Vagina (tissue), 2 donors: ENCODE data around the gene DNTTIP2. TPM values are rescaled to one million over a fixed set of nuclear protein-coding genes. Genes with fewer than 3 reads are reported as not detected.

Experiments
- DNase-seq, 2 donors: peaks; one replicate each; pipeline ENCODE4 v3.0.0-alpha.2; 2017; ENCODE audit errors: extremely low spot score in 2 of 2
- H3K27ac ChIP-seq: fragments of 200-600 bp; sonication (generic); one replicate; pipeline ENCODE4 v1.5.1; 2019
- H3K27me3 ChIP-seq: fragments of 200-600 bp; sonication (generic); one replicate; pipeline ENCODE4 v1.5.1; 2019
- H3K36me3 ChIP-seq, 2 donors: fragments of 200-600 bp; sonication (generic); one replicate each; pipeline ENCODE4 v1.5.1; 2017 to 2019
- H3K4me1 ChIP-seq: fragments of 200-600 bp; sonication (generic); one replicate; pipeline ENCODE4 v1.5.1; 2019
- H3K4me3 ChIP-seq, 2 donors: fragments of 200-600 bp; sonication (generic); 1 replicate in 1 of 2; 2 replicates in 1 of 2; pipeline ENCODE4 v1.5.1; 2016 to 2019
- H3K9me3 ChIP-seq: fragments of 200-600 bp; sonication (generic); one replicate; pipeline ENCODE4 v1.5.1; 2019
- POLR2A ChIP-seq, 2 donors: fragments of 450-650 bp; IDR thresholded peaks; one replicate each; pipeline ENCODE4 v1.6.1; 2017; ENCODE audit warnings: antibody characterized with exemption in 2 of 2, mild to moderate bottlenecking in 2 of 2, moderate library complexity in 2 of 2
- POLR2AphosphoS5 ChIP-seq, 2 donors: sonication (generic); formaldehyde crosslinking; IDR thresholded peaks; one replicate each; pipeline ENCODE4 v1.9.0; 2017; ENCODE audit warnings: antibody characterized with exemption in 2 of 2, mild to moderate bottlenecking in 2 of 2, low read depth in 1 of 2; ENCODE audit not compliant: insufficient read depth in 1 of 2
- intact Hi-C: fragments of 100-400 bp; cut with DNase I; formaldehyde crosslinking; loops from one replicate; pipeline ENCODE4 v1.15.1; 2023
- total RNA-seq: library from RNA; depleted of rRNA; stranded (reverse); fragments of >200 nt; gene quantifications from one replicate; pipeline ENCODE4 v1.2.3, GENCODE V29; 2016
- TF ChIP-seq, protein P1 (sequence below), 3 experiments: fragments of 450-650 bp in 2 of 3; fragments of 200-600 bp in 1 of 3; sonication (generic) in 1 of 3; IDR thresholded peaks; one replicate each; pipeline ENCODE4 v1.5.1; 2017 to 2019; ENCODE audit warnings: antibody characterized with exemption in 3 of 3, mild to moderate bottlenecking in 2 of 3, moderate library complexity in 2 of 3

The DNTTIP2 gene
- total RNA-seq, 1 donor from 2014 or later = 23.6 TPM

DNA sequence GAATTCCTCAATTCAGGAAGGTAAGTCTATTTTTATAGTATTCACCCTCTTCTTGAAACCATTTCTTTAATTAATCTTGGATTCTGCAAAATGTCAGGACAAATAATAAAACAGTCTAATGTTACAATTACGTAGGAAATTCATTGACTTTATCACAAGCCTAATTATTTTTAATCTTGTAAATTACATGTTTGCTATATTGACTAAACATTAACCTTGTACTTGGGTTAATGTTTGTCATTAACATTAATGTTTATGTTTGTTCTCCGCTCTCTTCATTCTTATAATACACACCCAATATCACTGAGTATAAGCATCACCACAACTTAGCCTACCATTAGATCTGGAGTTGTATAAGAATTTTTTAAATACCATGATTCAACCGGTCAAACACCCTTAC lies 27.5 kb upstream of the DNTTIP2 start:
- Histone ChIP-seq H3K27ac (no peak overlapping the region), H3K4me1 (peaks cover 20% of the 10 kb centered on the region), H3K9me3 (no peaks in the 10 kb centered on the region), H3K4me3 (no peak overlapping the region), H3K36me3 (no peaks in the 10 kb centered on the region), H3K27me3 (no peaks in the 10 kb centered on the region)
- TF ChIP-seq POLR2AphosphoS5 (IDR thresholded peaks at IDR 0.05; ENCODE audit: insufficient read depth in 1 of 2, low read depth in 1 of 2) (no peak), POLR2A (IDR thresholded peaks at IDR 0.05) (no peak)
- TF ChIP-seq, protein P1, sequence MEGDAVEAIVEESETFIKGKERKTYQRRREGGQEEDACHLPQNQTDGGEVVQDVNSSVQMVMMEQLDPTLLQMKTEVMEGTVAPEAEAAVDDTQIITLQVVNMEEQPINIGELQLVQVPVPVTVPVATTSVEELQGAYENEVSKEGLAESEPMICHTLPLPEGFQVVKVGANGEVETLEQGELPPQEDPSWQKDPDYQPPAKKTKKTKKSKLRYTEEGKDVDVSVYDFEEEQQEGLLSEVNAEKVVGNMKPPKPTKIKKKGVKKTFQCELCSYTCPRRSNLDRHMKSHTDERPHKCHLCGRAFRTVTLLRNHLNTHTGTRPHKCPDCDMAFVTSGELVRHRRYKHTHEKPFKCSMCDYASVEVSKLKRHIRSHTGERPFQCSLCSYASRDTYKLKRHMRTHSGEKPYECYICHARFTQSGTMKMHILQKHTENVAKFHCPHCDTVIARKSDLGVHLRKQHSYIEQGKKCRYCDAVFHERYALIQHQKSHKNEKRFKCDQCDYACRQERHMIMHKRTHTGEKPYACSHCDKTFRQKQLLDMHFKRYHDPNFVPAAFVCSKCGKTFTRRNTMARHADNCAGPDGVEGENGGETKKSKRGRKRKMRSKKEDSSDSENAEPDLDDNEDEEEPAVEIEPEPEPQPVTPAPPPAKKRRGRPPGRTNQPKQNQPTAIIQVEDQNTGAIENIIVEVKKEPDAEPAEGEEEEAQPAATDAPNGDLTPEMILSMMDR (IDR thresholded peaks at IDR 0.05) = no peak
- intact Hi-C loops = no loop called here
- no peak for DNase-seq

DNA sequence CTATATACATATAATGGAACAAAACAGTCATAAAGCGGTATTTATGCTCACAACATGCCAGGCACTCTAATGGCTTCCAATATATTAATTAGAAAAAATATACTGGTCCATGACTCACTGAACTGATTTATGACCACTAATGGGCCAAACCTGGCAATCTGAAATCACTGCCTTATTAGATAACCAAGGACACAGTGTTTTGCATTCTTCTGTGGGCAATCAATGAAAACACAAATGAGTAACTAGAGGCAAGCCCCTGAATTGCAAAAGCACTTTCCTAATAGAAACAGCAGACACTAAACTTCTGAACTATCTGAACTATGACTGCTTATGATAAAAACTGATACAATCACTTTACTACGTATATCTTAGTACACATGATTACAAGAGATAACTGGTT lies 26.7 kb upstream of the DNTTIP2 start:
- H3K36me3 ChIP-seq = peaks cover 0 to 2% of the 10 kb centered on the region in 2 donors
- intact Hi-C loops = no loop called here
- no peak overlapping the region for H3K4me3 ChIP-seq
- H3K27me3 ChIP-seq = no peaks in the 10 kb centered on the region
- no peak for TF ChIP-seq POLR2AphosphoS5 (IDR thresholded peaks at IDR 0.05; ENCODE audit: insufficient read depth in 1 of 2, low read depth in 1 of 2)
- no peak for TF ChIP-seq POLR2A (IDR thresholded peaks at IDR 0.05)
- TF ChIP-seq, protein P1 (IDR thresholded peaks at IDR 0.05) = no peak
- DNase-seq = no peak
- H3K27ac ChIP-seq = no peak overlapping the region
- peaks cover 20% of the 10 kb centered on the region for H3K4me1 ChIP-seq
- no peaks in the 10 kb centered on the region for H3K9me3 ChIP-seq

DNA sequence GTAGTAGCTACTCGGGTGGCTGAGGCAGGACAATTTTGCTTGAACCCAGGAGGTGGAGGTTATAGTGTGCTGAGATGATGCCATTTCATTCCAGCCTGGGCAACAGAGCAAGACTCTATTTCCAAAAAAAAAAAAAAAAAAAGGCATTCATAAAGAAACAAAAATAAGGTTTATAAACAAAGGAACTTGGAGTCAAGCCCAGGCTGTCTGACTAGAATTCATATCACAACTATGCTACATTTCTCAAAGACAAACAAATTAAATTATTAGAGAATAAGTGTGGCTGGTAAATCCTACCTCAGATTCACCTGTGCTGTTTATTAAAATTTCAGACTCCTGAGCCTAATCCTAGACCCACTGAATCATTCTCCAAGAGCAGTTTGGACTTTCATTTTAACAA lies 26.0 kb upstream of the DNTTIP2 start:
- H3K27ac ChIP-seq = no peak overlapping the region
- intact Hi-C loops = no loop called here
- H3K4me1 ChIP-seq = peaks cover 20% of the 10 kb centered on the region
- H3K27me3 ChIP-seq = no peaks in the 10 kb centered on the region
- TF ChIP-seq, protein P1 (IDR thresholded peaks at IDR 0.05) = no peak
- no peak for TF ChIP-seq POLR2AphosphoS5 (IDR thresholded peaks at IDR 0.05; ENCODE audit: insufficient read depth in 1 of 2, low read depth in 1 of 2)
- TF ChIP-seq POLR2A (IDR thresholded peaks at IDR 0.05) = no peak
- no peak for DNase-seq
- H3K36me3 ChIP-seq = peaks cover 0 to 9% of the 10 kb centered on the region in 2 donors
- H3K9me3 ChIP-seq = no peaks in the 10 kb centered on the region
- H3K4me3 ChIP-seq = no peak overlapping the region

DNA sequence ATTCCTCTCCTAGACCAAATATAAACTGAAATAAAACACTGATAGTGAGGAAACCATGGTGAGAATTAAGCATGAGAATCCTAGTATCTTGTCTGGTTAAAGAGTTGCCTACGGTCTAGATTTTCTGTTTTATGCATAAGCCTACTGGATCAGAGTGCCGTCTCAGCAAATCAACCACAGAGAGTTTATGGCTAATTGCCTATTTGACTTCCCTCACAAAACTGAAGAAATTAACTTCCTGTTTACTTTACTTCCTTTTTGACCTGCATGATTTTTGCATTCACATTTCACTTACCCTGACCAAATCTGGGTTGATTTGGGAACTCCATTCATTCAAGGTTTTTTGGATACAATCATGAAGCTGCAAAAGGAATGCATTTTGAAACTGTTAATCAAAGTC lies 25.2 kb upstream of the DNTTIP2 start:
- no peak overlapping the region for H3K4me3 ChIP-seq
- no peak for DNase-seq
- intact Hi-C loops = no loop called here
- no peaks in the 10 kb centered on the region for H3K9me3 ChIP-seq
- no peaks in the 10 kb centered on the region for H3K27me3 ChIP-seq
- TF ChIP-seq POLR2A (IDR thresholded peaks at IDR 0.05) = no peak
- no peak for TF ChIP-seq POLR2AphosphoS5 (IDR thresholded peaks at IDR 0.05; ENCODE audit: insufficient read depth in 1 of 2, low read depth in 1 of 2)
- TF ChIP-seq, protein P1 (IDR thresholded peaks at IDR 0.05) = no peak
- H3K4me1 ChIP-seq = peaks cover 20% of the 10 kb centered on the region
- no peak overlapping the region for H3K27ac ChIP-seq
- H3K36me3 ChIP-seq = peaks cover 0 to 9% of the 10 kb centered on the region in 2 donors

DNA sequence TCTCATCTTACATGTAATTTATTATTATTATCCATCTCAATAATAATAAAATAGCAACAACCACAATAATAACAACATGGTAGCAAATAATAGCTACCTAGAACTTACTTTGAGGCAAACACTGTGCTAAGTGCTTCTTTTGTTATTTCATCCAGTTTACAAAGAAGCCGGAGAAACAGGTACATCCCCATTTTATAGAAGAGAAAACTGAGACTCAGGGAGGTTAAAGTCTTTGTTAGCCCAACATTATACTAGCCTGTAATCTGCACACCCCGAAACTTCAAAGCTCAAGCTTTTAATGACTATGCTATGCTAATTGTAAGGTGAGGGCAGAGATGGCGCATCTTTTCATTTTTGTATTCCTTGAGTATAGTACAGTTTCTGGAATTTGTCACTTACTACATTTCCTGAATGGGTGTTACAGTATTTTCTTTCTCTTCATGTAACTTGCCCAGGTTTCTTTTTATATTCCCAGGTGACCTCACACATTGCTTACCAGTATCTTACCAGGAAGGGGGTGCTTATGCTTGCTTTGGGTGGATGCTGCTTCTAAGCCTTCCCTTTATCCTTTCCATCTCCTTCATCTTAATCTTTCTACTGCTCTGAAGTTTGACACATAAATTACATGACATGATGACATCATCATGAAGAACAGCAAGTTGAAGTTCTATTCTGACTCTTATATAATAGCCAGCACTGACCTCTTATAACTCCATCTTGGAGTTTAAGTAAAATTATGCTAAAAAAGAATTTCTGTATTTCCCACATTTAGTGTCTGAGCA lies 21.9 kb upstream of the DNTTIP2 start:
- no peaks in the 10 kb centered on the region for H3K9me3 ChIP-seq
- peaks cover 0 to 17% of the 10 kb centered on the region in 2 donors for H3K36me3 ChIP-seq
- H3K4me3 ChIP-seq = no peak overlapping the region
- peaks cover 7% of the 10 kb centered on the region for H3K4me1 ChIP-seq
- intact Hi-C loops = no loop called here
- no peak for DNase-seq
- no peak for TF ChIP-seq POLR2AphosphoS5 (IDR thresholded peaks at IDR 0.05; ENCODE audit: insufficient read depth in 1 of 2, low read depth in 1 of 2)
- no peak for TF ChIP-seq POLR2A (IDR thresholded peaks at IDR 0.05)
- TF ChIP-seq, protein P1 (IDR thresholded peaks at IDR 0.05) = no peak
- no peaks in the 10 kb centered on the region for H3K27me3 ChIP-seq
- H3K27ac ChIP-seq = no peak overlapping the region
